SK-N-SH (cell line): ENCODE data around the gene POLD2.

Source experiments
- ELF1 ChIP-seq: IDR thresholded peaks from 2 replicates; pipeline ENCODE4 v1.4.0; 2012
- GABPA ChIP-seq: IDR thresholded peaks from 2 replicates; pipeline ENCODE4 v1.4.0; 2012; ENCODE audit warnings: low read depth, mild to moderate bottlenecking
- MXI1 ChIP-seq: IDR thresholded peaks from 2 replicates; pipeline ENCODE4 v1.6.1; 2012; ENCODE audit warnings: mild to moderate bottlenecking, low read depth, low read length, improper control_type of control experiment
- NRF1 ChIP-seq: IDR thresholded peaks from 2 replicates; pipeline ENCODE4 v1.6.1; 2012; ENCODE audit warnings: low read depth, mild to moderate bottlenecking, low read length
- POLR2AphosphoS5 ChIP-seq: IDR thresholded peaks from 2 replicates; pipeline ENCODE4 v1.6.1; 2012; ENCODE audit warnings: low read depth, low read length
- RCOR1 ChIP-seq: fragments of 150-350 bp; IDR thresholded peaks from 2 replicates; pipeline ENCODE4 v1.6.1; 2017; ENCODE audit warnings: antibody characterized with exemption, low read length
- TF ChIP-seq, protein P1 (sequence below): fragments of 200-600 bp; sonication (generic); IDR thresholded peaks from 2 replicates; pipeline ENCODE4 v1.6.1; 2017; ENCODE audit warnings: antibody characterized with exemption, mild to moderate bottlenecking, moderate library complexity
- TF ChIP-seq, protein P2 (sequence below): IDR thresholded peaks from 2 replicates; pipeline ENCODE4 v1.4.0; 2012; ENCODE audit warnings: low read depth
- TF ChIP-seq, protein P3 (sequence below): IDR thresholded peaks from 2 replicates; pipeline ENCODE4; 2012
- TF ChIP-seq, protein P4 (sequence below): fragments of 150-350 bp; IDR thresholded peaks from 2 replicates; pipeline ENCODE4 v1.6.1; 2017; ENCODE audit warnings: antibody characterized with exemption, low read length, low read depth, borderline replicate concordance
- TF ChIP-seq, protein P5 (sequence below): IDR thresholded peaks from 2 replicates; pipeline ENCODE4 v1.4.0; 2012; ENCODE audit warnings: low read depth, borderline replicate concordance

DNA sequence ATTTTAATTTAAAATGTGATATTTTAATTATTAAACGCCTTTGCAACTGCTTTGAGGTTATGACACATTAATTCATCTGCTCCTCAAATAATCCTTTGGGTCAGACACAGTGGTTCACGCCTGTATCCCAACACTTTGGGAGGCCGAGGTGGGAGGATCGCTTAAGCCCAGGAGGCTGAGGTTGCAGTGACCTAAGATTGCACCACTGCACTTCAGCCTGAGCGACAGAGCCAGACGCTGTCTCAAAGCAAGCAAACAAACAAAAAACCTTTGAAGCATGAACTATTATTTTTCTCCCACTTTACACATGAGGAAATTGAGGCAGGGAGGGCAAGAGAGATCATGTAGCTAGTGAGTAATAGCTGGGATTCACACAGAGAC is 1.5 kb upstream of the POLD2 start:
- TF ChIP-seq, protein P1, sequence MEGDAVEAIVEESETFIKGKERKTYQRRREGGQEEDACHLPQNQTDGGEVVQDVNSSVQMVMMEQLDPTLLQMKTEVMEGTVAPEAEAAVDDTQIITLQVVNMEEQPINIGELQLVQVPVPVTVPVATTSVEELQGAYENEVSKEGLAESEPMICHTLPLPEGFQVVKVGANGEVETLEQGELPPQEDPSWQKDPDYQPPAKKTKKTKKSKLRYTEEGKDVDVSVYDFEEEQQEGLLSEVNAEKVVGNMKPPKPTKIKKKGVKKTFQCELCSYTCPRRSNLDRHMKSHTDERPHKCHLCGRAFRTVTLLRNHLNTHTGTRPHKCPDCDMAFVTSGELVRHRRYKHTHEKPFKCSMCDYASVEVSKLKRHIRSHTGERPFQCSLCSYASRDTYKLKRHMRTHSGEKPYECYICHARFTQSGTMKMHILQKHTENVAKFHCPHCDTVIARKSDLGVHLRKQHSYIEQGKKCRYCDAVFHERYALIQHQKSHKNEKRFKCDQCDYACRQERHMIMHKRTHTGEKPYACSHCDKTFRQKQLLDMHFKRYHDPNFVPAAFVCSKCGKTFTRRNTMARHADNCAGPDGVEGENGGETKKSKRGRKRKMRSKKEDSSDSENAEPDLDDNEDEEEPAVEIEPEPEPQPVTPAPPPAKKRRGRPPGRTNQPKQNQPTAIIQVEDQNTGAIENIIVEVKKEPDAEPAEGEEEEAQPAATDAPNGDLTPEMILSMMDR, result no peak
- TF ChIP-seq NRF1 (no peak), POLR2AphosphoS5 (no peak), RCOR1 (no peak), GABPA (no peak), ELF1 (no peak), MXI1 (no peak)
- TF ChIP-seq, protein P2, sequence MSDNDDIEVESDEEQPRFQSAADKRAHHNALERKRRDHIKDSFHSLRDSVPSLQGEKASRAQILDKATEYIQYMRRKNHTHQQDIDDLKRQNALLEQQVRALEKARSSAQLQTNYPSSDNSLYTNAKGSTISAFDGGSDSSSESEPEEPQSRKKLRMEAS, result no peak
- TF ChIP-seq, protein P3, sequence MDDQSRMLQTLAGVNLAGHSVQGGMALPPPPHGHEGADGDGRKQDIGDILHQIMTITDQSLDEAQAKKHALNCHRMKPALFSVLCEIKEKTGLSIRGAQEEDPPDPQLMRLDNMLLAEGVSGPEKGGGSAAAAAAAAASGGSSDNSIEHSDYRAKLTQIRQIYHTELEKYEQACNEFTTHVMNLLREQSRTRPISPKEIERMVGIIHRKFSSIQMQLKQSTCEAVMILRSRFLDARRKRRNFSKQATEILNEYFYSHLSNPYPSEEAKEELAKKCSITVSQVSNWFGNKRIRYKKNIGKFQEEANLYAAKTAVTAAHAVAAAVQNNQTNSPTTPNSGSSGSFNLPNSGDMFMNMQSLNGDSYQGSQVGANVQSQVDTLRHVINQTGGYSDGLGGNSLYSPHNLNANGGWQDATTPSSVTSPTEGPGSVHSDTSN, result no peak
- TF ChIP-seq, protein P4, sequence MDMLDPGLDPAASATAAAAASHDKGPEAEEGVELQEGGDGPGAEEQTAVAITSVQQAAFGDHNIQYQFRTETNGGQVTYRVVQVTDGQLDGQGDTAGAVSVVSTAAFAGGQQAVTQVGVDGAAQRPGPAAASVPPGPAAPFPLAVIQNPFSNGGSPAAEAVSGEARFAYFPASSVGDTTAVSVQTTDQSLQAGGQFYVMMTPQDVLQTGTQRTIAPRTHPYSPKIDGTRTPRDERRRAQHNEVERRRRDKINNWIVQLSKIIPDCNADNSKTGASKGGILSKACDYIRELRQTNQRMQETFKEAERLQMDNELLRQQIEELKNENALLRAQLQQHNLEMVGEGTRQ, result no peak
- TF ChIP-seq, protein P5, sequence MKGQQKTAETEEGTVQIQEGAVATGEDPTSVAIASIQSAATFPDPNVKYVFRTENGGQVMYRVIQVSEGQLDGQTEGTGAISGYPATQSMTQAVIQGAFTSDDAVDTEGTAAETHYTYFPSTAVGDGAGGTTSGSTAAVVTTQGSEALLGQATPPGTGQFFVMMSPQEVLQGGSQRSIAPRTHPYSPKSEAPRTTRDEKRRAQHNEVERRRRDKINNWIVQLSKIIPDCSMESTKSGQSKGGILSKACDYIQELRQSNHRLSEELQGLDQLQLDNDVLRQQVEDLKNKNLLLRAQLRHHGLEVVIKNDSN, result no peak
